OCI-LY3 (cell line): ENCODE measurements around the gene F10.

Experiments used
- EZH2phosphoT487 ChIP-seq: fragments of 200-600 bp; shearing (Covaris generic); IDR thresholded peaks from 2 replicates; pipeline ENCODE4 v1.6.1; 2018; ENCODE audit warnings: antibody characterized with exemption, mixed run types, low read depth
- TF ChIP-seq, protein P1 (sequence below): fragments of 200-600, 300-600 bp; sonication (generic); IDR thresholded peaks from 2 replicates; pipeline ENCODE4 v1.5.1; 2014; ENCODE audit warnings: antibody characterized with exemption, low read length, low read depth

DNA sequence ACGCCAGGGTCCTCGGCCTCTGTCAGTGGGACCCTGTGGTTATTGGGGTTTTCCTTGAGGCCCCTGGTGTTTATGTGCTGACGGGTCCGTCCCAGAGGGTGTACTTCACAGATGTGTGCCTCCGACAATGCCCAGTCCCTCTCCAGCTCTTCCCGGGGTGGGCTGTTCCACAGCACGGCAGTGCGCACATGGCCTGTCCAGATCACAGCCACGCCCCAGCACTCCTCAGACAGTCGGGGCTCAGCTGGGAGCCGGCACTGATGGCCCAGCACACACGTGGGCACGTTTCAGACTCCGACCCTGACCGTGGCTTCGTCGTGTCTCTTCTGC lies 33.9 kb upstream of the F10 start:
- TF ChIP-seq, protein P1, sequence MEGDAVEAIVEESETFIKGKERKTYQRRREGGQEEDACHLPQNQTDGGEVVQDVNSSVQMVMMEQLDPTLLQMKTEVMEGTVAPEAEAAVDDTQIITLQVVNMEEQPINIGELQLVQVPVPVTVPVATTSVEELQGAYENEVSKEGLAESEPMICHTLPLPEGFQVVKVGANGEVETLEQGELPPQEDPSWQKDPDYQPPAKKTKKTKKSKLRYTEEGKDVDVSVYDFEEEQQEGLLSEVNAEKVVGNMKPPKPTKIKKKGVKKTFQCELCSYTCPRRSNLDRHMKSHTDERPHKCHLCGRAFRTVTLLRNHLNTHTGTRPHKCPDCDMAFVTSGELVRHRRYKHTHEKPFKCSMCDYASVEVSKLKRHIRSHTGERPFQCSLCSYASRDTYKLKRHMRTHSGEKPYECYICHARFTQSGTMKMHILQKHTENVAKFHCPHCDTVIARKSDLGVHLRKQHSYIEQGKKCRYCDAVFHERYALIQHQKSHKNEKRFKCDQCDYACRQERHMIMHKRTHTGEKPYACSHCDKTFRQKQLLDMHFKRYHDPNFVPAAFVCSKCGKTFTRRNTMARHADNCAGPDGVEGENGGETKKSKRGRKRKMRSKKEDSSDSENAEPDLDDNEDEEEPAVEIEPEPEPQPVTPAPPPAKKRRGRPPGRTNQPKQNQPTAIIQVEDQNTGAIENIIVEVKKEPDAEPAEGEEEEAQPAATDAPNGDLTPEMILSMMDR: no peak
- no peak for TF ChIP-seq EZH2phosphoT487
